Liver (tissue), 9 donors: ENCODE results near the gene CYLD. TPM values are rescaled to one million over a fixed set of nuclear protein-coding genes. Genes with fewer than 3 reads are reported as not detected.

Experiments used
- DNase-seq: peaks from one replicate; pipeline ENCODE4 v3.0.0-alpha.2; 2017; ENCODE audit warnings: low spot score
- H3K27ac ChIP-seq, 2 donors: one replicate each; pipeline ENCODE4 v1.7.0; 2013; ENCODE audit warnings: inconsistent platforms in 2 of 2, low read length in 2 of 2, control low read depth in 1 of 2, low read depth in 1 of 2, mild to moderate bottlenecking in 1 of 2
- H3K27me3 ChIP-seq, 4 donors: one replicate each; pipeline versions ENCODE4 v1.6.1 to v1.7.0; 2013; ENCODE audit warnings: low read length in 3 of 4, inconsistent platforms in 1 of 4, mild to moderate bottlenecking in 1 of 4, moderate library complexity in 1 of 4; ENCODE audit not compliant: control insufficient read depth in 4 of 4, insufficient read depth in 4 of 4
- H3K36me3 ChIP-seq, 4 donors: one replicate each; pipeline versions ENCODE4 v1.6.1 to v1.7.0; 2013; ENCODE audit warnings: low read length in 3 of 4, mild to moderate bottlenecking in 3 of 4, low read depth in 1 of 4, moderate library complexity in 1 of 4; ENCODE audit not compliant: control insufficient read depth in 4 of 4, insufficient read depth in 3 of 4
- H3K4me1 ChIP-seq, 4 donors: one replicate each; pipeline versions ENCODE4 v1.6.1 to v1.7.0; 2013; ENCODE audit warnings: low read length in 3 of 4, mild to moderate bottlenecking in 3 of 4, moderate library complexity in 1 of 4; ENCODE audit not compliant: control insufficient read depth in 4 of 4, insufficient read depth in 4 of 4
- H3K4me3 ChIP-seq, 3 donors: one replicate each; pipeline versions ENCODE4 v1.6.1 to v1.7.0; 2013; ENCODE audit warnings: low read length in 3 of 3, control low read depth in 1 of 3, low read depth in 1 of 3, mild to moderate bottlenecking in 1 of 3
- H3K9ac ChIP-seq, 2 donors: one replicate each; pipeline ENCODE4 v1.7.0; 2013; ENCODE audit warnings: low read length in 2 of 2, mild to moderate bottlenecking in 2 of 2, moderate library complexity in 2 of 2, control low read depth in 1 of 2, low read depth in 1 of 2
- H3K9me3 ChIP-seq, 4 donors: one replicate each; pipeline versions ENCODE4 v1.6.1 to v1.7.0; 2013; ENCODE audit warnings: low read length in 3 of 4; ENCODE audit not compliant: control insufficient read depth in 4 of 4
- ATF3 ChIP-seq: IDR thresholded peaks from 2 replicates; pipeline ENCODE4 v1.6.1; 2016; ENCODE audit warnings: antibody characterized with exemption
- CTCF ChIP-seq: fragments of 150-350 bp; IDR thresholded peaks from 2 replicates; pipeline ENCODE4 v1.5.1; 2017; ENCODE audit warnings: improper control_type of control experiment, low read depth, low read length; ENCODE audit not compliant: missing input control
- FOXA1 ChIP-seq: IDR thresholded peaks from 2 replicates; pipeline ENCODE4 v1.6.1; 2016; ENCODE audit warnings: antibody characterized with exemption
- FOXA2 ChIP-seq: IDR thresholded peaks from 2 replicates; pipeline ENCODE4 v1.6.1; 2016; ENCODE audit warnings: antibody characterized with exemption
- GABPA ChIP-seq, 2 donors: IDR thresholded peaks in 1 of 2; conservative IDR thresholded peaks in 1 of 2; 2 replicates each; pipeline ENCODE4 v1.6.1; 2016; ENCODE audit warnings: antibody characterized with exemption in 2 of 2, mild to moderate bottlenecking in 1 of 2, moderate library complexity in 1 of 2
- HNF4A ChIP-seq, 2 donors: conservative IDR thresholded peaks; 2 replicates each; pipeline ENCODE4 v1.6.1; 2016; ENCODE audit warnings: antibody characterized with exemption in 2 of 2, mild to moderate bottlenecking in 2 of 2
- HNF4G ChIP-seq: IDR thresholded peaks from 2 replicates; pipeline ENCODE4 v1.6.1; 2016; ENCODE audit warnings: antibody characterized with exemption
- JUND ChIP-seq, 2 donors: IDR thresholded peaks; 2 replicates each; pipeline ENCODE4 v1.6.1; 2016; ENCODE audit warnings: antibody characterized with exemption in 2 of 2
- MAX ChIP-seq: IDR thresholded peaks from 2 replicates; pipeline ENCODE4 v1.6.1; 2016; ENCODE audit warnings: antibody characterized with exemption
- NR2F2 ChIP-seq: IDR thresholded peaks from 2 replicates; pipeline ENCODE4 v1.6.1; 2016; ENCODE audit warnings: antibody characterized with exemption
- RAD21 ChIP-seq, 2 donors: IDR thresholded peaks; 2 replicates each; pipeline ENCODE4 v1.6.1; 2016; ENCODE audit warnings: antibody characterized with exemption in 2 of 2, mild to moderate bottlenecking in 2 of 2
- REST ChIP-seq: IDR thresholded peaks from 2 replicates; pipeline ENCODE4 v1.6.1; 2016; ENCODE audit warnings: antibody characterized with exemption, mild to moderate bottlenecking
- SP1 ChIP-seq: IDR thresholded peaks from 2 replicates; pipeline ENCODE4 v1.6.1; 2018; ENCODE audit warnings: antibody characterized with exemption, mild to moderate bottlenecking
- TAF1 ChIP-seq: conservative IDR thresholded peaks from 2 replicates; pipeline ENCODE4 v1.6.1; 2016; ENCODE audit warnings: antibody characterized with exemption, mild to moderate bottlenecking
- YY1 ChIP-seq: IDR thresholded peaks from 2 replicates; pipeline ENCODE4 v1.6.1; 2016; ENCODE audit warnings: antibody characterized with exemption, mild to moderate bottlenecking
- ZBTB33 ChIP-seq: IDR thresholded peaks from 2 replicates; pipeline ENCODE4 v1.6.1; 2016; ENCODE audit warnings: antibody characterized with exemption
- WGBS: extraction: QIAGEN DNeasy Blood & Tissue Kit; methylation state at CpG from one replicate; pipeline ENCODE4 v1.1.7; 2013; 5-methylcytosine and 5-hydroxymethylcytosine counted together
- polyA plus RNA-seq, 2 donors: library from polyadenylated mRNA; stranded (reverse) in 1 of 2; unstranded in 1 of 2; fragments of 200-250 nt in 1 of 2; fragments of >200 nt in 1 of 2; fragmentation: Nextera tagmentation in 1 of 2; extraction: Ambion mirVana in 1 of 2; gene quantifications; one replicate each; pipeline versions ENCODE4 v1.2.1 to v1.2.3, GENCODE V29; 2013 to 2015
- total RNA-seq, 2 donors: library from RNA; depleted of rRNA; stranded (reverse); fragments of >200 nt; gene quantifications; one replicate each; pipeline ENCODE4 v1.2.3, GENCODE V29; 2014
- donor health status: healthy.
- donor health status: healthy.
- donor health status: healthy.
- donor health status: healthy.
- donor health status: healthy.

Gene CYLD
- total and polyA plus RNA-seq, 4 donors, result 8.2 to 42.7 (median 13.8) TPM

- H3K36me3 ChIP-seq, result peaks cover 0 to 4% (median 0%) of the 10 kb centered on the region in 4 donors
- H3K4me3 ChIP-seq, result peak overlapping the region; percentile 68 to 95 (median 91)
- peak overlapping the region; percentile 54 to 79 for H3K9ac ChIP-seq
- H3K4me1 ChIP-seq, result peaks cover 0 to 33% (median 13%) of the 10 kb centered on the region in 4 donors
- WGBS, result 2% methylated on average over 28 of the region's 28 CpGs
- no peak for DNase-seq
- no peaks in the 10 kb centered on the region for H3K27me3 ChIP-seq
- no peaks in the 10 kb centered on the region for H3K9me3 ChIP-seq
- TF ChIP-seq YY1 (no peak), FOXA2 (no peak)
- H3K27ac ChIP-seq, result peak overlapping the region; percentile 91
These were observed 802 bp downstream of the CYLD start for GRCh38 chr16:50742576-50743200.

GRCh38 chr16:50743581-50744225 is 1.8 kb downstream of the CYLD start:
- peak overlapping the region in 1 of 2 donors; percentile 91 for H3K27ac ChIP-seq
- TF ChIP-seq FOXA1, result no peak
- no peak for TF ChIP-seq CTCF
- TF ChIP-seq ZBTB33, result no peak
- no peak for TF ChIP-seq HNF4A (conservative IDR thresholded peaks at IDR 0.05)
- TF ChIP-seq YY1, result no peak
- TF ChIP-seq HNF4G, result no peak
- TF ChIP-seq ATF3, result no peak
- no peak for TF ChIP-seq NR2F2
- TF ChIP-seq MAX, result no peak
- no peak for TF ChIP-seq REST
- no peak for TF ChIP-seq TAF1
- no peak for TF ChIP-seq RAD21 (IDR thresholded peaks at IDR 0.05)
- TF ChIP-seq SP1, result no peak
- no peak for TF ChIP-seq GABPA (IDR thresholded peaks at IDR 0.05 in 1 of 2, conservative IDR thresholded peaks at IDR 0.05 in 1 of 2)
- no peak for TF ChIP-seq FOXA2
- no peak for TF ChIP-seq JUND (IDR thresholded peaks at IDR 0.05)
- no peaks in the 10 kb centered on the region for H3K27me3 ChIP-seq
- peaks cover 0 to 4% (median under 1%) of the 10 kb centered on the region in 4 donors for H3K36me3 ChIP-seq
- H3K4me1 ChIP-seq, result peaks cover 0 to 33% (median 15%) of the 10 kb centered on the region in 4 donors
- no peak for DNase-seq
- H3K9me3 ChIP-seq, result no peaks in the 10 kb centered on the region
- no peak overlapping the region for H3K4me3 ChIP-seq
- H3K9ac ChIP-seq, result peak overlapping the region; percentile 1 to 27
- WGBS, result 70% methylated on average over 3 of the region's 3 CpGs
